NCI-H2029 (cell line): ENCODE measurements around the gene OLFML2A.

ENCODE experiments used
- DNase-seq: peaks from one replicate; lab custom pipeline; 2025; lab: John Stamatoyannopoulos, UW

OLFML2A gene

DNA sequence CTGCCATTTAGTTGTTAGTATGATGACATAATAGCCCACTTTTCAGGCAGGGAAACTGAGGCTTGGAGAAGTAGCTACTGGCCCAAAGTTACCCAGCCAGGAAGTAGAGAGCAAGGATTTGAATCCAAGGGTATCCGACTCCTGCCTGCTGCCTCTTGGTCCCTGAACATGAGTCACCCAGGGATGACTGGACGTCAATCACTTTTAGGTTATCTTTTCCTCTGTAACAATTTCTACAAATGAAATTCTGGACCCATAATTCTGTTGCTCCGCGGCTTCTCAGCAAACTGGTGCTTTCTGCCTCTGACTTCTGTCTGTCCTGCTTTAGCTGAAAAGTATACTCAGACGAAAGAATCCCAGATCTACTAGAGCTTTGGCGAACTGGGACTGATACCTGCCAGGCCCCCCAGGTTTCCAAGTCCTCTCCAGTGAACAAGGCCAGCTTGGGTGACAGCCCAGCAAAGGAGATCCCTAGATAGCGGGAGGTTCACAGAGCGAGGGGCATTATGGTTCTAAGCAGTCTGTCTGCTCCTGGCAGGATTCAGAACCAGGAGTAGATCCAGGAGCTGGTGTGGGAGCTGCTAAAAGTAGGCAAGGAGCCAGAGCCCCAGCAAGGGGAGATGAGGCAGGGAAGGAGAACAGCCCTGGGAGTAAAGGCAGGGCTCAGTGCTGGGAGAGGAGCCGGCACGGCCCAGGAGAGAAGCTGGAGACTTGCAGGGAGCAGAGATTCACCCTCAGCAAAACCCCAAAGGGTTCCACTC, 20.6 kb downstream of the OLFML2A start:
- DNase-seq = no peak

DNA sequence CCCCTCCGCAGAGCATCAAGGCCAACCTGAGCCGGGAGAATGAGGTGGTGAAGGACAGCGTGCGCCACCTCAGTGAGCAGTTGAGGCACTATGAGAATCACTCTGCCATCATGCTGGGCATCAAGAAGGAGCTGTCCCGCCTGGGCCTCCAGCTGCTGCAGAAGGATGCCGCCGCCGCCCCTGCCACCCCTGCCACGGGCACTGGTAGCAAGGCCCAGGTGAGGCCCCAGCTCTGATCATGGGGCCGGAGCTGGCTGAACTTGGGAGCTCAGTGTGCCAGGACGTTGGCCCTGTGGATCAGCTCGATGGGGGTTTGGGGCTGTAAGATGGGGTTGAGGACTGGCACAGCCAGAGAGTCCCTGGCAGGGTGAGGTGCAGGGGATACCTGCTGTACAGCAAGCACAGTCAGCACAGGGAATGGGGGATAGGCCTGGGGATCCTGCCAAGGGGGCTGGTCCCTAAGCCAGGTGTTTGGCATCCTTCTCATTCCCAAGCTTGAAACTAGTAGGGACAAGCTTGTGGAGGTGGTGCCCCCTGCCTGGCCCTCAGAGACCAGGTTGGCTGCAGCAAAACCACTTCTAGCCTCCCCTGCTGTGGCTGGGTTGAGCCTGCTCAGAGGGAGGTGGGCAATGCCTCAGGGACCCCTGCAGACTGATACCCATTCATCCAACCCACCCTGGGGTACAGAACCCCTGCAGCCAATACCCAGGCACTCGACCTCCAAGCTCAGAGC, 22.5 kb downstream of the OLFML2A start:
- no peak for DNase-seq

DNA sequence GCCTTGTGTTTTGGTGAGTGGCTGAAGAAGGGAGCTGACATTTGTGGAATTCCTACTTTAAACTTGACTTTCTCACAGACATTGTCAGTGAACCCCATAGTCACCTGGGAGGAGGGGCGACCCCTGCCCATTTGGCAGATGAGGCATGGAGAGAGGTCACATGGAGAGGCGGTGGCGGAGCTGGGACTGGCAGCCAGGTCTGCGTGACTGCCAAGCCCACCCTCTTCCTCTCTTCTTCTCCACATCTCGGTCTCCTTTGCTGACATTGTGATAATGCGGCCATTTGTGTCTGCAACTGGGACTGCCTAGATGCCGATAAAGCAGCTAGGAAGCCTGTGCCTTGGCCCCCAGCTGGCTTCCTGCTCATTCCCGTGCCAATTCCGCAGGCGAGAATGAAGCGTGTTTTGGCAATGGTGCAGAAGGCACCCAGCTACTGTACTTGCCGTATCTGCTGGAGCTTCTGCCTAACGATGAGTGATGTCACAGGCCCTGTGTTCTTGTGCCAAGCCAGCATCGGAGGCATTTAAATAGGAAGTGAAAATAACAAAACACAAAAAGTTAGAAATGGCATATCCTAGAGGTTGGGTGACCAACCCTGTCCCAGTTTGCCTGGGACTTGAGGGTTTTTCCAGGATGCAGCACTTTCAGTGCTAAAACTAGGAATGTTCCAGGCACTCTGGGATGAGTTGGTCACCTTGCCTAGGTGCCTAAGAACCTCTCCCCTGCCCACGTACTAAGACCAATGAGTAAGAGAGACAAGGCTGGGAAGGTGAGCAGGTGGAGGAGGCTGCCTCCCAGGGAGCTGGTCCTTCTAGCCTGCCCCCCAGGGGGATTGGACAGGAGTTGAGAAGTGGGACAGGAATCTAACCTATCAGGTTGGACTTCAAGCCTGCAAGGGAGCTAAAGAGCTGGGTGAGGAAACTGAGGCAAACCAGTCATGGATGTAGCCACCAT, 23.6 kb downstream of the OLFML2A start:
- DNase-seq = no peak

DNA sequence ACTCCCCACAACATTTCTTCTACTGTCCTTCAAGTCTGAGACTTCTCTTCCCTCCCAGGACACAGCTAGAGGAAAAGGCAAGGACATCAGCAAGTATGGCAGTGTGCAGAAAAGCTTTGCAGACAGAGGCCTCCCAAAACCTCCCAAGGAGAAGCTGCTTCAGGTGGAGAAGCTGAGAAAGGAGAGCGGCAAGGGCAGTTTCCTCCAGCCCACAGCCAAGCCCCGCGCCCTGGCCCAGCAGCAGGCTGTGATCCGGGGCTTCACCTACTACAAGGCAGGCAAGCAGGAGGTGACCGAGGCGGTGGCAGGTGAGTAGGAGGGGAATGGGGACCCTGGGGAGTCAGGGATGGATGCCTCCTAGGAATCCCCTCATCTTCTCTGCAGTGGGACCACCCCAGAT, 24.4 kb downstream of the OLFML2A start:
- no peak for DNase-seq

DNA sequence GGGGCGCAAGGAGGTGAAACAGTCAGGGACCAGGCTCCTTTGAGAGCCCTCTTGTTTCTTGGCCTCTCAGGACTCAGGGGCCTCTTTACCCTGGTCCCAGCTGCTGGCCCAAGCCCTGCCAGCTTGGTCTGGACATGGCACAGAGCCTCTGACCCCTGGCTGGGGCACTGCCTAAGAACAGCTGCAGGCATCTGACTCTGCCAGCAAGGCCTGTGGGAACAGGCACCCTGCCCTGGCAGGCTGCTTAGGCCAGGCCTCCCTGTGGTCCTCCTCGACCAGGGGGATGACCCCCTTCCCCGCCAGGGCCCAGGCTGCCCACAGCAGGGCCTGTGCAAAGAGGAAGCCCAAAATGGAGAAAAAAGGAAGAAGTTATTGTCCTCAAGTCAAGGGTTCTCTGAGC, 25.5 kb downstream of the OLFML2A start:
- no peak for DNase-seq

DNA sequence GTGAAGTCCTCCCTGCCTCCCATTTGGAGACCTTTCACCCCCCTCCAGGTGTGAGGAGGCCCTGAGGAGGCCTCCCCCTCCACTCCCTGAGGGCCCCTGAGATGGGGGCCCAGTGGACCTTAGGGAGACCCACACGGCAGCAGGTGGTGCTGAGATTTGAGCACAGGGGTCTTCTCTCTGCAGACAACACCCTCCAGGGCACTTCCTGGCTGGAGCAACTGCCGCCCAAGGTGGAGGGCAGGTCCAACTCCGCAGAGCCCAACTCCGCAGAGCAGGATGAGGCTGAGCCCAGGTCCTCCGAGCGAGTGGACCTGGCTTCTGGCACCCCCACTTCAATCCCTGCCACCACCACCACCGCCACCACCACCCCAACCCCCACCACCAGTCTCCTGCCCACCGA, 27.0 kb downstream of the OLFML2A start:
- DNase-seq = no peak

DNA sequence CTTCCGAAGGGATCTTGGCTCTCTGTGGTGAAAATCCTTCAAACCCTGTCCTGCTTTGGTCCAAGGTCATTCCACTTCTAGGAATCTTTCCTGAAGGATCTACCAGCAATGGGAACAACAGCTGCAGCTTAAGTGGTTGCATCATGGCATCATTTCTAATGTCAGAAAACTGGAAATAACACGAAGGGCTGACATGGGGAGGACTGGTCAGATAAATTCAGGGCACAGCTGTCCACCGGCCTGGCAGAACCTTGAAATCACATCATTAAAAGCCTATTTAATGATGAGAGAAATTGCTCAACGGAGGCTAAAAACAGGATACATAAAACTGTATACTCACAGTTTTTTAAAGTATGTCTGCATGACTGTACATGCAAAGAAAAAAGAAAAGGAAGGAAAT, 28.3 kb downstream of the OLFML2A start:
- DNase-seq = no peak

DNA sequence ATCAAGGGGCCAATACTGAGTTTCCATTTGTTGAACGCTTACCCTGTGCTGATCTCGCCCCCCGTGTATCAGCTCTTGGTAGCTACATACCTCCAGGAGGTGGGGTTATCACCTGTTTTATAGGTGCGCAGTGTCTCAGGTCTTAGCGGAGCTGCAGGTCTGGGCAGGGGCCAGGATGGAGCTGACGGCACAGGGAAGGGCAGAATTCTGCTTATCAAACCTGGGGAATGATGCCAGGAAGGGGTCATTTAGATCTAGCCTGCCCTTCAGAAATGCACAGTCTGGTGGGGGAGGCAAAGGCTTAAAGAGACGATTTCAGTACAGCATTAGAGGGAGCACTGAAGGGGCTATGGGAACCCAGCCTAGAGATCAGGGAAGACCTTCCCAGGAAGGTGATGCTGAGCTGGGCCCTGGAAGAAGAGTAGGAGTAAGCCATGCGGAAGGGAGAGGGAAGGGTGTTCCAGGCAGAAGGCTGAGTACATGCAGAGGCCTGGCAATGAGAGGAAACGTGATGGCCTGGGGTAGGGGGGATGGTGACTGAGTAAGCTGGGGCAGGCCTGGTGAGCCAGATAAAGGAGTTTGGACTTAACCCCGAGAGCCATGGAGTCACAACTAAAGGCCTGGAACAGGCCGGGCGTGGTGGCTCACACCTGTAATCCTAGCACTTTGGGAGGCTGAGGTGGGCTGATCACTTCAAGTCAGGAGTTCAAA, 31.5 kb downstream of the OLFML2A start:
- DNase-seq = no peak

DNA sequence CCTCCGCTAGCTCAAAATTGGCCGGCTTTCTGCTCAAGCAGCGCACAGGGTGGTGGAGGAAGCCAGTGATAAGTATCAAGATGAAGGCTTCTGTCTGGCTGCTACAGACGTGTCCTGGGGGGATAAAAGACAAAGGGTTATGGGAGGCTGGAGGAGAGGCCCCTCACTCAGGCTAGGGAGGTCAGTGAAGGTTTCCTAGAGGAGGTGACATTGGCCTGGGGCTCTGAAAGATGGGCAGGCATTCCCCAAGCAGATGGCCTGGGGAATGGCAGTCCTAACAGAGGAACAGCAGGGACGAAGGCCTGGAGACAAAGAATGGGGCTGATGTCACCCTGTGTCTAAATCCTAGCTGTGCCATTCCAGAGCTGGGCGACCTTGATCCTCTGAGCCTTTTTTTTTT, 32.3 kb downstream of the OLFML2A start:
- DNase-seq = no peak

DNA sequence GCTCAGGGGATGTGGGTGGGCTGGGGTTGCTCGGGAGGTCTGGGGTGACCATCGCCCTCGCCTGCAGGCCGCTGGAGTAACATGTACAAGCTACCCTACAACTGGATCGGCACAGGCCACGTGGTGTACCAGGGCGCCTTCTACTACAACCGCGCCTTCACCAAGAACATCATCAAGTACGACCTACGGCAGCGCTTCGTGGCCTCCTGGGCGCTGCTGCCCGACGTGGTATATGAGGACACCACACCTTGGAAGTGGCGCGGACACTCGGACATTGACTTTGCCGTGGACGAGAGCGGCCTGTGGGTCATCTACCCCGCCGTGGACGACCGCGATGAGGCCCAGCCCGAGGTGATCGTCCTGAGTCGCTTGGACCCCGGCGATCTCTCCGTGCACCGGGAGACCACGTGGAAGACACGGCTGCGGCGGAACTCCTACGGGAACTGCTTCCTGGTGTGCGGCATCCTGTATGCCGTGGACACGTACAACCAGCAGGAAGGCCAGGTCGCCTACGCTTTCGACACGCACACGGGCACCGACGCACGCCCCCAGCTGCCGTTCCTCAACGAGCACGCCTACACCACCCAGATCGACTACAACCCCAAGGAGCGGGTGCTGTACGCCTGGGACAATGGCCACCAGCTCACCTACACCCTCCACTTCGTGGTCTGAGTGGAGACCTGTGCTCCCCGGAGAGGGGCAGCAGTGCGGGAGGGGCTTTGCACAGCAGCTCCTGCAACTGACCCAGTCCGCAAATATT, 33.0 kb downstream of the OLFML2A start:
- no peak for DNase-seq

DNA sequence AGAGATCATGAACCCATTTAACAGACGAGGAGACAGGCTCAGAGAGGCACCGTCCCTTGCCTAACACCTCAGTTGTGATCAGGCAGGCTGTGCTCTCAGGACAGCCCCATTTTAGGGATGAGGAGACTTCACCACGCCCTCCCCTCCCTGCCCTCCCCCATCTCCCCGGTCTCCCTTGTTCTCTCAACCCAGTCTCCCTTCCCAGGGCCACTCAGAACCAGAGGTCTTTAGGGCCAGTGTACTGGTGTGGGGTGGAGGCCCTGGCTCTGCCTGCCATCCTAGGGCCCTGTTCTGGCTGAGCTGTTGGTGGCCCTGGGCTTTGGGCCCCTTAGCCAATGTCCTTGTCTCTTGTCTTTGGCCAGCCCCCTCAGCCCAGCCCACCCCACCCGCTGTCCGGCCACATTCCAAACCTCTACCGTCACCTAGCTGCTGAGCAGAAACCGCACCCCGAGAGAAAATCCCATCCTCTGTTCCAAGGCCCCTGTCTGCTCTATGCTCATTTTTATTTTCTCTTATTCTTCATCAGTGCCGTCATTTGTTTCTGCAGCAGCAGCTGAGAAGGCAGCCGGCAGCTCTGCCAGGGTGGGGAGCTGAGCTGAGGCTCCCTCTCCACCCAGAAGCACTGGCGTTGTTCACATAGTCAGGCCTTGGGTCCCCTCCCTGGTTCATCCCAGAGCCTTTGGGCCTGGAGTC, 33.9 kb downstream of the OLFML2A start:
- DNase-seq = no peak

DNA sequence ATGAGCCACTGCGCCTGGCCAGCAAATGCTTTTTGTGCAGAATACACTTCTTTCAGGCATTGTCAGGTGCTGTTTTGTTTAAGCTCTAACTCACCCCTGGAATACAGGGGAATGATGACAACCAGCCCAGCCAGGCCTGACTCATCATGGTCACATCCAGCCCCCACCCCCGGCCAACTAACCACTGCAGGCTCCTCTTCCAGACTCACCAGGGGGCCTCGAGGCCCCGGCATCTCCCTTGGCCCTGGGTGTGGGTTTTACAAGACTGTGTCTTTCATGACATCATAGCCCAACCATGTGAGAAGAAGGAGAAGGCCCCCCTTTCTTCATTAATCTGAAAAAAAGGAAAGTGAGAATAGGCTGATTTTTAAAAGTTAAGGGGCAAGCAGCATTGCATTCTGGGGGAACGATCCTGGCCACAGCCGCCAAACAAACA, 35.5 kb downstream of the OLFML2A start:
- DNase-seq = no peak

DNA sequence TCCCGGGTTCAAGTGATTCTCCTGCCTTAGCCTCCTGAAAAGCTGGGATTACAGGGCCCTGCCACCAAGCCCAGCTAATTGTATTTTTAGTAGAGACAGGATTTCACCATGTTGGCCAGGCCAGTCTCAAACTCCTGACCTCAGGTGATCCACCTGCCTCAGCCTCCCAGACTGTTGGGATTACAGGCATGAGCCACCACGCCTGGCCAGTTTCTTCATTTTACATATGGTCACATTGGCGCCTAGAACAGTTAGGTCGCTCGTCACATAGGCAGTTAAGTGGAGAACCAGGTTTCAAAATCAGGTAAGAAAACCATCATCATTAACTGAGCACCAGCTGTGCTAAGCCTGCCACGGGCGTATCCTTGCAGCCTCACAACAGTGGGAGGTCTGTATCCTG, 36.1 kb downstream of the OLFML2A start:
- DNase-seq = no peak

DNA sequence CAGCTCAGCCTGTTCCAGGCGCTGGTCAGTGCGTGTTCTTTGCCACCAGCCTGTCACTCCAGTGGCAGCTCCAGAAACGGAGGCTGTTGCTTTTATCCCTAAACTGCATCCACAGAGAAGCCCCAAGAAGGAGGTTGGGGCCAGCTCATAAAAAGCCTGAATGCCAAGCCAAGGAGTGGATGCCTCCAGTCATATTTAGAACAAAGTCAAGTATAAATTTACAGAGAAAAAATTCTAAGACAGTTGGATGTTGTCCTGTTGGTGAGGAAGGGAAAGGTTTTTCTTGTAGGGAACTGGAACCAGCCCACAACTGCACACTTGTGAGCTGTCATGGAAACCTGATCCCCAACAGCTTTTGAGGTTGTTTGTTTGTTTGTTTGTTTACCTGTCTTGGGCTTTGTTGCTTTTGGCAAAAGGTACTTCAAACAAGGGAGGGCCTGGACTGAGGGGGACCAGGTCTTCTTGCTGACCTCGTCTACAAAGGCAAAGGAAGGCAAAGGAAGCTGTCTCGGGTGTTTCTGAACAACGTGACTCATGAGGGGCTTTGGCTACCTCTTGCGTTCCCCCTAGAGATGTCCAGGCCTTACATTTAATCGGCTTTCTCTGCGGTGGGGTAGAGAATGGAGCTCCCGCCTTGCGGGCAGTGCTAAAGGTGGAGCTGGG, 36.7 kb downstream of the OLFML2A start:
- DNase-seq = no peak

DNA sequence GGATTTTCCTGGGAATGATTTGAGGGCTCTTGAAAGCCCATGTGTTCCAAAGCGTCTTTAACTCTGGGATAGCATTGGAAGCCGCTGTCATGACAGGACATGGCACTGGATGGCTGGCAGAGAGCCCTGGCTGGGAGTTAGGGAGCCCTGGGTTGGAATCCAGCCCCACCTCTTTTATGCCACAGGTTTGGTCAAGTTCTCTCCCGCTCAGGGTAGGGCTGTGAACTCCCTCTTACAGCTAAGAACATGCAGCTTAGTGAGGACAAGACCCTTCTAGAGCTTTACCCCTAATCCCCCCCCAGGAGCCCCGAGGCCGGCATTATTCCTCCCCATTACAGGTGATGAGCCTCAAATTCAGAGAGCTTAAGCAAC, 37.2 kb downstream of the OLFML2A start:
- DNase-seq = no peak

DNA sequence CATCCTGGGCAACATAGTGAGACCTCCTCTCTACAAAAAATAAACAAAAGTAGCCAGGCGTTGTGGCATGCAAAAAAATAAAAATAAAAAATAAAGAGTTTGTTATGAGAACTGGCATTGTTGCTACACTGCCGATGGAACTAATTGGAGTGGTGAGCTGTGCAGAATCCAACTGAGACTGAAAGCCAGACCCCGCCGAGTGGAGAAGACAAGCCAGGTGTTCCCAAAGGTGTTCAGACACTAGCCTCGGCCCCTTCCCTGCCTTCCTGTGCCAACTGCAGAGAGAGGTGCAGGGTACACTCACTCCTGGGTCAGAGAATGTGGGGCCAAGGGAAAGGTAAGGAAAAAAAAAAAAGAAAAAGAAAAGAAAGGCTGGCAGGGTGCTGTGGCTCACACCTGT, 38.7 kb downstream of the OLFML2A start:
- no peak for DNase-seq

DNA sequence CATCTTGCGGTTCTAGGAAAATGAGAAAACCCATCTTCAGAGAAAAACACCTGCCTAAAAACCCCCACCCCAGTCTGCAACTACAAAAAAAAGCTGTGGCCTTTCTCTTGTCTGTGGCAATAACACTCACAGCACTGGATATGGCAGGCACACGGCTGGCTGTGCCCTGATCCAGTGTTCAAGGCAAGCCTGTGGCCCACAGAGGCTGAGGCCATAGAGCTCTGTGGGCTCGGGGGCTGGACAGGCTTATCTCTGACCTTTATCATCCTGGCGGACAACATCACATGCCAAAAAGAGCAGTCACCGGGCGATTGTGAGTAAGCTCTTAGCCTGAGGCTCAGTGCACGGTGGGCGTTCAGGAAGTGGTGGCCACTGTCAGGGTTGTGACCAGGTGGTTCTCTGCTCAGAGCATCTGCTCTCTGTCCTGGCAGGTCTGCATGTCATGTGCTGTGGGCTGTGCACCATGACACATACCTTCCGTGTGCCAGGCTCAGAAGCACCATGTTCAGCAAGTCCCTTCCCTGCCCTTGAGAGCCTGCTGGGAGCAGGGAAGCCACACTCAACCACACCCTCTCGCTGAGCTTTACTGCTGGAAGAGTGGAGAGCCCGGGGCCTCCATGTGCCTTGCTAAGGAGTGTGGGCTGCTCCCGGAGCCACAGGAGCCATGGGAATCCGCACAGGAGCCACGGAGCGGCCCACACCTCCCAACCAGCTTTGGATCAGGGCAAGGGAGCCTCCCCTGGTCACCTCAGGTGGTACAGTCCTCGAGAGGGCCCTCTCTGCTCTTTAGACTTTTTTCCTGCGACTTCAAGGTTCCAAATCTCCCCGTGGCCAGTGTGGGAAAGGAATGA, 41.7 kb downstream of the OLFML2A start:
- DNase-seq = peak; percentile 5

DNA sequence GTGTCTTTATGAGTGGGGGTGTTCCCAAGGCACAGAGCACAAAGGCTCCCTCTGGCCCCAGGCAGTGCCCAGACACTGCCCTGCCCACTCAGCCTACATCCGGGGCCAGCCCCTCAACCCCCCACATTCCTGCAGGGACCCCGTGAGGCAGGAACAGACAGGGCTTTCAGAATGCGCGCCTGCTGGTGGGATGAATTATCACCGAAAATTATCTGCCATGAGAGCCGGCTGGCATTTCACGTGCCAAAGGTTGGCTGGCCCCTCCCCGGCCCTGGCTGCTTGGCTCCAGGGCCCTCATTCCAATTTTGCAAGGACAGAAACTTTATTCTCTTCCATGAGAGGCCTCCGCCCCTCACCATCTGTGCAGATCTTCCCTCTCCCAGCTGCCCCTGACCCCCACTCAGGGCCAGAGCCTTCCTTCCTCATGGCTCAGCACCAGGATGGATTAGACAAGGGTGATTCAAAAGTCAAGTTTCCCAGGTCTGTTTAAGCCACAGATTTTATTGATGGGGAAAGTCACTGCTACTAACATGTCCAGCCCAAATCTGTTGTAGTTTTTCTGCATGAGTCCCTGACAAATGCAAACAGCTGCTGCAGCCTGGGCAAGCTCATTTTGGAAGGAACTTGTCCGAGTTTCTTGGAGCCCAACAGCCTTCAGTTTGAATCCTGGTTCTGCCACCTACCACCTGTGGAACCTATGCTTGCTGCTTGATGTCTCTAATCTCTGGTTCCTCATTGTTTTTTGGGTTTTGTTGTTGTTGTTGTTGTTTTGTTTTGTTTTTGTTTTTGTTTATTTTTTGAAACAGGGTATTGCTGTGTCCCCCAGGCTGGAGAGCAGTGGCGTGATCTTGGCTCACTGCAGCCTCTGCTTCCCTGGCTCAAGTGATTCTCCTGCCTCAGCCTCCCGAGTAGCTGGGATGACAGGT, 44.0 kb downstream of the OLFML2A start:
- DNase-seq = no peak
